KOPT-K1 (cell line): ENCODE results near the gene NGEF.
"Not testable (repeated sequence)": the region's sequence is repeated elsewhere in the genome, so short reads cannot be mapped to it uniquely, and the experiment has no call there.

Experiments used
- H3K27ac ChIP-seq: fragments of 200-600 bp; sonication (generic); 2 replicates; pipeline ENCODE4 v1.5.1; 2016; ENCODE audit warnings: antibody characterized with exemption, mild to moderate bottlenecking, low read depth, low read length; ENCODE audit not compliant: poor library complexity, severe bottlenecking
- H3K36me3 ChIP-seq: fragments of 200-600 bp; sonication (generic); 2 replicates; pipeline ENCODE4 v1.5.1; 2017; ENCODE audit warnings: antibody characterized with exemption, mild to moderate bottlenecking, low read length, moderate library complexity; ENCODE audit not compliant: insufficient read depth
- H3K9me3 ChIP-seq: fragments of 200-600 bp; sonication (generic); 2 replicates; pipeline ENCODE4 v1.5.1; 2017; ENCODE audit warnings: antibody characterized with exemption, low read length, mild to moderate bottlenecking; ENCODE audit not compliant: insufficient read depth, poor library complexity, severe bottlenecking

NGEF gene

DNA sequence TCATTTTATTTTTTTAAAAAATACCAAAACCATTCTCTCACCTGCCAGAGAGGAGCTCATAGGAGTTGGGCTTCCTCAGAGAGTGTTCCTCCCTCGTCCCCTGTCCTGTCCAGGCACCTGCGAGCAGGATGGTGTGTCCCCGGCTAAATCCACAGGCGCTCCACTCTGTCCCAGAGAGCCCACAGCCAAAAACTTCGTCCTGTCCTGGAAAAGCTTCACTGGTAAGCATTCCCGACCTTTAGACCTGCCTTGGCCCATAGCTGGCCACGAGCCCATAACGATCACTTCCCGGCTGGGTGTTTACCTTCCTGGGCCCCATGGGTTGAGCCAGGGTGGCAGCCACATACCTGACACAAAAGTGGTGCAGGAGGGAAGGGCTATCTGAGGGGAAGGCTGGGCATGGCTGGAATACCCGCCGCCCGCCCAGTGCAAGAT is at the start of gene NGEF:
TSS of gene NGEF (minus strand) at position 230 of the 435 bp plus-strand sequence. CDS start 38,366 bp downstream, outside the sequence.
- Histone ChIP-seq H3K9me3 (no peaks in the 10 kb centered on the region), H3K36me3 (no peaks in the 10 kb centered on the region), H3K27ac (no peak within 1 kb of the TSS)

- peaks cover 52% of the 10 kb centered on the region for H3K36me3 ChIP-seq
- peak overlapping the region; percentile 99 for H3K27ac ChIP-seq
These were observed 49.4 kb upstream of the NGEF start for GRCh38 chr2:233062451-233062850.

DNA sequence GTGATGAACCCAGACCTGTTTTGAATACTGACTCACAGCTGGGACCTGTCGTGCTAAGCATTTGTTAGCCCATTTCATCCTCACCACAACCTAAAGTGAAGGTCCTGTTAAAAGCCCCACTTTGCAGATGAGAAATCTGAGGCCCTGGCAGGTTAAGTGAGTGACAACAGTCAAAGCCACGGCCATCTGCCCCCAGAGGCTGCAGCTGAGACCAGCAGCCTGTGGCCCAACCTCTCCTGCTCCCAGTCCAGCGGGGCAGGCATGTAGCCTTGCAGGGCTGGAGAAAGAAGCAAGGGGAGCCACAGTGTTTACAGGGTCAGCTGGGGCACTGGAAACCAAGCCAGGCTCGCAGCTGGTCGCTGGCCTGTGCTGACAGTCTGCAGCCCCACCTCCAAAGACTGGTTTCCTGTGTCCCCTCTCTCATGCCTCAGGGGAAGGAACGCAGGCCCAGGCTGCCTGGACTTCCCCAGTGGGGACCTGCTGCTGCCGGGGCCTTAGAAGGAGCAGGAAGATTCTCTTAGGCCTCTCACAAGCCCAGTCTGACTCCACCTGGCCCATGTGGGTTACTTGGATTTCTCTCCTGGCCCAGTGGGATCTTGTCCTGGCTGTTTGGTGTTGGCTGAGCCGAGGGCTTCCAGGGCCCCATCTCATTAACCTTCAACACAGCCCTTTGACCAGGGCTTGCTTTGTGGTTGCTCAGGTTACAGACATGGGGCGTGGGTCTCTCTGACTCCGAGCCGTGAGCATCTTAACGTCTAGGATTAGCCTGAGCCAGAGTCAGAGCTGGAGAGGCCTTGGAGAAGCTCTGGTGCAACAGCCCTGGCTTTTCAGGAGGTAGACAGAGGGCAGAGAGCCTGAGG is 48.8 kb upstream of the NGEF start:
- peaks cover 1% of the 10 kb centered on the region for H3K9me3 ChIP-seq
- peak overlapping the region; percentile 99 for H3K27ac ChIP-seq
- peaks cover 46% of the 10 kb centered on the region for H3K36me3 ChIP-seq

More at GRCh38 chr2:233062451-233062850, 49.4 kb upstream of the NGEF start:
- peaks cover 7% of the 10 kb centered on the region for H3K9me3 ChIP-seq

- Histone ChIP-seq H3K36me3 (peaks cover 38% of the 10 kb centered on the region), H3K27ac (peak overlapping the region; percentile 99), H3K9me3 (no peaks in the 10 kb centered on the region)
These were observed 48.0 kb upstream of the NGEF start for GRCh38 chr2:233060980-233061590.

DNA sequence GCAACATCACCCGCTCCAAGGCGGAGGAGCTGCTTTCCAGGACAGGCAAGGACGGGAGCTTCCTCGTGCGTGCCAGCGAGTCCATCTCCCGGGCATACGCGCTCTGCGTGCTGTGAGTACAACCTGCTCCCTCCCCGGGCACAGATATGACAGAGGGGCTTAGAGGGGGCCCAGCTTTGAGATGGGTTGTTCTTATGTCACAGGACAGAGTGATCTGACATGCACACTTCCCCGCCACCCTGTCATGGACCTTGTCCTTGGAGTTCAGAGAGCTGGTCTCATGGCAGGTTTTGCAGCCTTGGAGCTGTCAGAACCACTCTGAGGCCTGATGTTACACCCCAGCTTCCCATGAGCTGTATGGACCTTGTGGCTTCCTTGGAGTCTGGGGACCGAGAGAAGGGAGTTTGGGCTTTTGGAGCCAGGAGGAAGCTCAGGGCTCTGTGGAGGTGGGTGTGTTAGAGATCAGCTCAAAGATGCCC is 47.5 kb upstream of the NGEF start:
- Histone ChIP-seq H3K36me3 (peaks cover 34% of the 10 kb centered on the region), H3K27ac (peak overlapping the region; percentile 99), H3K9me3 (no peaks in the 10 kb centered on the region)

- Histone ChIP-seq H3K9me3 (no peaks in the 10 kb centered on the region), H3K36me3 (peaks cover 28% of the 10 kb centered on the region), H3K27ac (peak within 1 kb of the TSS; percentile 99)
These were observed 46.9 kb upstream of the NGEF start, which contains the start of gene INPP5D for GRCh38 chr2:233059797-233060500. Gene INPP5D, plus strand, starts transcription at chr2:233060342. Its CDS starts 137 bp downstream, at chr2:233060479.

- Histone ChIP-seq H3K36me3 (peaks cover 23% of the 10 kb centered on the region), H3K27ac (peak overlapping the region; percentile 99), H3K9me3 (no peaks in the 10 kb centered on the region)
These were observed 46.4 kb upstream of the NGEF start for GRCh38 chr2:233059547-233059796.

DNA sequence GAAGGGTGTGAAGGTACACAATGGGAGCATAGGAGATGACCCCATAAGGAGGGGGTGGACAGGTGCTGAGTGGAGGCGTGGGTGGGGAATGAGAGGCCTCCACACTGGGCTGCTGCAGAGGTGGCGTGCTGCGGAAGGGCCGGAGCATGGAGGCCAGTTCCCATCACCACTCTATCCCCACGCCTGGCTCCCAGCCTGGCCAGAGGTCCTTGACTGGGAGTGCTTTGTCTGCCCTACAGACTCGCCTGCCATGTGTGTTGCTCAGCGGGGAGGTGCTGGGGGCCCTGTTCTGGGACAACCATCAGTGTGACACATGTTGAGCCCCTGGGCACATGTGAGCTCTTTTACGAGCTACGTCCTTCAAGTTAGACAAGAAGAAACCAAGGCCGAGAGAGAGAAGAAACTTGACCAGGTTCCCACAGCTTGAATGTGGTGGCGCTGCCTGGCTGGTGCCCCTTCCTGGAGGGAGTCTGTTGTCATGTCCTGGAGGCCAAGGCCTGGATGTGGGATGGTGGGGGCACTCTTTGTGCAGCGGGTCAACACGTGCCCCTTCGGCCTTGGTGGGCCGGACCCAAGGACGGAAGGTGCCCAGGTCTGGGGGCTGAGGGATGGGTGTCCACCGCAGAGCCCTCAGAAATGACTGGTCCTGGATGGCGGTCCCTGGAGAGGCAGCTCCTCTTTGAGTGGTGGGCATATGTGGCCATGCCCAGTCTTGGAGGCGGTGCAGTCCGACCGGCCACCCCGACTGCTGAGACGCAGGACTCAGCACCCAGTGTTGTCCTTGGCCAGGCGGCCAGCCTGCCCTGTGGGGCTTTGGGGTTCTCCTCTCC is 45.9 kb upstream of the NGEF start:
- Histone ChIP-seq H3K36me3 (peaks cover 18% of the 10 kb centered on the region), H3K9me3 (no peaks in the 10 kb centered on the region), H3K27ac (peak overlapping the region; percentile 99)

- Histone ChIP-seq H3K36me3 (0 out of 2 replicates have a peak, but pooled peaks cover under 1% of the 10 kb centered on the region), H3K27ac (no peak overlapping the region)
These were observed 44.0 kb upstream of the NGEF start for GRCh38 chr2:233056961-233057605.

DNA sequence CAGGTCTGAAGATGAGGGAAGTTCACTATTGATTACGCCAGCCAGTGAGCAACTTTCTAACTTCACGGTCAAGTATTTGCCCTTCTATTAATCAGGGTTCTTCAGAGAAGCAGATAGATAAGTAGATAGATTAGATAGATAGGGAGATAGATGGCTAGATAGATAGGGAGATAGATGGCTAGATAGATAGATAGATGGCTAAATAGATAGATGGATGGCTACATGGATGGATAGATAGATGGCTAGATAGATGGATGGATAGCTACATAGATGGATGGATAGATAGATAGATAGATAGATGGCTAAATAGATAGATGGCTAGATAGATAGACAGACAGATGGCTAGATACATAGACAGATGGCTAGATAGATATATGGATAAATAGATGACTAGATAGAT is 42.3 kb upstream of the NGEF start:
- Histone ChIP-seq H3K27ac (no peak overlapping the region), H3K36me3 (no peaks in the 10 kb centered on the region), H3K9me3 (no peaks in the 10 kb centered on the region)

More at GRCh38 chr2:233056961-233057605, 44.0 kb upstream of the NGEF start:
- no peaks in the 10 kb centered on the region for H3K9me3 ChIP-seq

DNA sequence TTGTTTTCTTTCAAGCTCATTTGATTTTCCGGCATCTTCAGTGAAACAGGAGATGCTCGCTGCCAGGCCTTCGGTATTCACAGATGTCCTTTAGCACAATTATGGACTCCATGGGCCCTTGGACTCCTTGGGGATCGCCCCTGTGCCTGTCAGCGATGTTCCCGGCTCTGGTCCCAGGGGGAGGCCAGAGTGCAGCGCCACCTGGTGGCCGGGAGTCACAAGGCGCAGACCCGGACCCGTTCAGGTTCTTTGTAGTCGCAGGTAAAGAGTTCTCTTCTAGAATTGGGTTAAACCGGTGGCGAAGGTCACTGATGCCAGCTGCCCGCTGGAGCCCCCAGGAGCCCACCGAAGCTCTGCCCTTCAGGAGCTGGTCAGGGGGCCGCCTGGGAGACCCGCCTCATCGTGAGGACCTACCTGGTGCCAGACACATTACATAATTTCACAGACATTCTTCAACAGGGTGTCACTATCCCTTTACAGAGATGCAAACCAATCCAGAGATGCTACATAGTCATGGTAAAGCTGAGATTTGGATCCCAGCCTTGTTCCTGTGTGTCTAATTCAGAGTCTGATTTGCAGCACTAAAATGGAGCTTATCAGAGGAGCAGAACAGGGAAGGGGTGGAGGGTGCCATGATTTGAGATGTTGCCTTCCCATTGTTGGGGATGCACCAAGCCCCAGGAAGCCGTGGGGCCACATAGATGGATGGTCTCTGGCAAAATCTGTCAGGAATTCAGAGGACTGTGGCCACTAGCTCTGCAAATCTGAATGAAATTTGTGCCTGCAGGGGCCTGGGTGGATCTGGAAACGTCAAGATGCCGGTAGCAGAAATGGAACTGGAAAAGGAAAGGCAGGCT is 41.1 kb upstream of the NGEF start:
- Histone ChIP-seq H3K36me3 (no peaks in the 10 kb centered on the region), H3K27ac (no peak overlapping the region), H3K9me3 (no peaks in the 10 kb centered on the region)

DNA sequence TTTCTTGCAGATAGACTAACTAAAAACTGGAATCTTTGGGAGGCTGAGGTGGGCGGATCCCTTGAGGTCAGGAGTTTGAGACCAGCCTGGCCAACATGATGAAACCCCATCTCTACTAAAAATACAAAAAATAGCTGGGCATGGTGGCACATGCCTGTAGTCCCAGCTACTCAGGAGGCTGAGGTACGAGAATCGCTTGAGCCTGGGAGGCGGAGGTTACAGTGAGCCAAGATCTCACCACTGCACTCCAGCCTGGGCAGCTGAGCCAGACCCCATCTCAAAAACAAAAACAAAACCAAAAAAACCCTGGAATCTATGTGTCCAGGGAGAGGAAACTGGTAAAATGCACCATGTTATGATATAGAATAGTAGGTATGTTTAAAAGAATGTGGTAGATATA is 39.5 kb upstream of the NGEF start:
- H3K9me3 ChIP-seq, H3K27ac ChIP-seq, H3K36me3 ChIP-seq: not testable (repeated sequence)
